A549 (cell line): ENCODE data around the gene TMEM108.

Experiments
- HOXA7 ChIP-seq: fragments of 250-450 bp; sonication (Bioruptor Pico); IDR thresholded peaks from 2 replicates; pipeline ENCODE4 v1.5.0; 2020; ENCODE audit warnings: mild to moderate bottlenecking, moderate library complexity
- POLR2A ChIP-seq: IDR thresholded peaks from 2 replicates; pipeline ENCODE4 v1.6.1; 2012; ENCODE audit warnings: mild to moderate bottlenecking, low read length
- TF ChIP-seq, protein P1 (sequence below): fragments of >200 bp; sonication (Bioruptor Twin); formaldehyde crosslinking; IDR thresholded peaks from 3 replicates; pipeline ENCODE4 v1.5.1; 2016
- TF ChIP-seq, protein P2 (sequence below): fragments of >200 bp; sonication (Bioruptor Twin); formaldehyde crosslinking; IDR thresholded peaks from 3 replicates; pipeline ENCODE4 v1.6.1; 2016

DNA sequence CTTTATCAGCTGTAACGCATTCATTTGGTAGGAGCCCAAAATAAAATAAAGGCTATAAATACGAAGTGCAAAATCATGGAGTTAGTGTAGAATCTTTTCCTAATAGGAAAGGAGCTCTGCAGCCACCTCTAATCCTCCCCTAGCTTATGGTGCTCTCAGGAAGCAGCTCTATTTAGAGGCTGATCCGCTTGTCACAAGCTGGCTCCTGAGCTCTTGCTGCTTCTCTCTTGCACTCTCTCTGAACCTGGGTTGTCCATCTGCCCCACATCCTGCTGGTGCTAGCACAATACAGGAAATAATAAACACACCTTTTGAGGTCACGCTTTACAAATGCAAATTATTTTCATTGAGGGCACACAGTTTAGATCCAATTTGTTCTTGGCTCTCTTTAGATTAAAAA lies 324.3 kb downstream of the TMEM108 start:
- TF ChIP-seq, protein P1, sequence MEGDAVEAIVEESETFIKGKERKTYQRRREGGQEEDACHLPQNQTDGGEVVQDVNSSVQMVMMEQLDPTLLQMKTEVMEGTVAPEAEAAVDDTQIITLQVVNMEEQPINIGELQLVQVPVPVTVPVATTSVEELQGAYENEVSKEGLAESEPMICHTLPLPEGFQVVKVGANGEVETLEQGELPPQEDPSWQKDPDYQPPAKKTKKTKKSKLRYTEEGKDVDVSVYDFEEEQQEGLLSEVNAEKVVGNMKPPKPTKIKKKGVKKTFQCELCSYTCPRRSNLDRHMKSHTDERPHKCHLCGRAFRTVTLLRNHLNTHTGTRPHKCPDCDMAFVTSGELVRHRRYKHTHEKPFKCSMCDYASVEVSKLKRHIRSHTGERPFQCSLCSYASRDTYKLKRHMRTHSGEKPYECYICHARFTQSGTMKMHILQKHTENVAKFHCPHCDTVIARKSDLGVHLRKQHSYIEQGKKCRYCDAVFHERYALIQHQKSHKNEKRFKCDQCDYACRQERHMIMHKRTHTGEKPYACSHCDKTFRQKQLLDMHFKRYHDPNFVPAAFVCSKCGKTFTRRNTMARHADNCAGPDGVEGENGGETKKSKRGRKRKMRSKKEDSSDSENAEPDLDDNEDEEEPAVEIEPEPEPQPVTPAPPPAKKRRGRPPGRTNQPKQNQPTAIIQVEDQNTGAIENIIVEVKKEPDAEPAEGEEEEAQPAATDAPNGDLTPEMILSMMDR = no peak
- TF ChIP-seq, protein P2, sequence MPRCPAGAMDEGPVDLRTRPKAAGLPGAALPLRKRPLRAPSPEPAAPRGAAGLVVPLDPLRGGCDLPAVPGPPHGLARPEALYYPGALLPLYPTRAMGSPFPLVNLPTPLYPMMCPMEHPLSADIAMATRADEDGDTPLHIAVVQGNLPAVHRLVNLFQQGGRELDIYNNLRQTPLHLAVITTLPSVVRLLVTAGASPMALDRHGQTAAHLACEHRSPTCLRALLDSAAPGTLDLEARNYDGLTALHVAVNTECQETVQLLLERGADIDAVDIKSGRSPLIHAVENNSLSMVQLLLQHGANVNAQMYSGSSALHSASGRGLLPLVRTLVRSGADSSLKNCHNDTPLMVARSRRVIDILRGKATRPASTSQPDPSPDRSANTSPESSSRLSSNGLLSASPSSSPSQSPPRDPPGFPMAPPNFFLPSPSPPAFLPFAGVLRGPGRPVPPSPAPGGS = no peak
- TF ChIP-seq POLR2A (no peak), HOXA7 (no peak)
